Measurements from ENCODE around the gene NPAS3.

DNA sequence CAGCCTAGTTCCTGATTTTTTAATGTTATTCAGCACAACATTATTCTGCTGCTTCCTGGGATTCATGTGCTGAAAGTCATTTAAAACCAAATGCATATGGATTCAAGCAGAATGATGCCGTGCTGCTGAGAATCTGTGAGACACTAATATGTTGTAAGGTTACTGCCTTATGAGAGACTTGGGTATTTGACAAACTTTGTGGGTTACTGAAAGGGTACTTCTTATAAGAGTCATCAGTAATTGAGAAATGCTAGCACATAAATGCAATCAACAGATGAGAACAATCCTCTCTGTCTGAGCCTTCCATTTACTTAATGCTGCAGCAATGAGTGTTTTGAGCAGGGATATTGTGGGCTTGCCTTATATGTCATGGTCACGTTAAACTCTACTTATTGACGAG, 175.7 kb downstream of the NPAS3 start:
- TF ChIP-seq, protein P1, sequence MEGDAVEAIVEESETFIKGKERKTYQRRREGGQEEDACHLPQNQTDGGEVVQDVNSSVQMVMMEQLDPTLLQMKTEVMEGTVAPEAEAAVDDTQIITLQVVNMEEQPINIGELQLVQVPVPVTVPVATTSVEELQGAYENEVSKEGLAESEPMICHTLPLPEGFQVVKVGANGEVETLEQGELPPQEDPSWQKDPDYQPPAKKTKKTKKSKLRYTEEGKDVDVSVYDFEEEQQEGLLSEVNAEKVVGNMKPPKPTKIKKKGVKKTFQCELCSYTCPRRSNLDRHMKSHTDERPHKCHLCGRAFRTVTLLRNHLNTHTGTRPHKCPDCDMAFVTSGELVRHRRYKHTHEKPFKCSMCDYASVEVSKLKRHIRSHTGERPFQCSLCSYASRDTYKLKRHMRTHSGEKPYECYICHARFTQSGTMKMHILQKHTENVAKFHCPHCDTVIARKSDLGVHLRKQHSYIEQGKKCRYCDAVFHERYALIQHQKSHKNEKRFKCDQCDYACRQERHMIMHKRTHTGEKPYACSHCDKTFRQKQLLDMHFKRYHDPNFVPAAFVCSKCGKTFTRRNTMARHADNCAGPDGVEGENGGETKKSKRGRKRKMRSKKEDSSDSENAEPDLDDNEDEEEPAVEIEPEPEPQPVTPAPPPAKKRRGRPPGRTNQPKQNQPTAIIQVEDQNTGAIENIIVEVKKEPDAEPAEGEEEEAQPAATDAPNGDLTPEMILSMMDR (IDR thresholded peaks at IDR 0.05; ENCODE audit: low read depth, low read length), result no peak
- no peak for TF ChIP-seq EZH2phosphoT487 (IDR thresholded peaks at IDR 0.05; ENCODE audit: low read depth)

All from OCI-LY3 (cell line).